GM23338 (cell line): ENCODE results near the gene SRCIN1.

Experiments
- CREB1 ChIP-seq: fragments of 250-450 bp; sonication (Bioruptor Pico); IDR thresholded peaks from 2 replicates; pipeline ENCODE4 v1.5.0; 2020; ENCODE audit warnings: low read depth, mild to moderate bottlenecking, moderate library complexity
- ETS1 ChIP-seq: IDR thresholded peaks from 2 replicates; pipeline ENCODE4 v1.6.1; 2016; ENCODE audit warnings: antibody characterized with exemption
- EZH2 ChIP-seq: fragments of 200-600 bp; sonication (generic); IDR thresholded peaks from one replicate; pipeline ENCODE4 v1.8.0; 2017; ENCODE audit warnings: antibody characterized with exemption, mild to moderate bottlenecking, low read depth; ENCODE audit not compliant: unreplicated experiment
- EZH2phosphoT487 ChIP-seq: fragments of 200-600 bp; sonication (generic); IDR thresholded peaks from one replicate; pipeline ENCODE4 v1.8.1; 2018; ENCODE audit warnings: antibody characterized with exemption; ENCODE audit not compliant: unreplicated experiment
- JUNB ChIP-seq: IDR thresholded peaks from one replicate; pipeline ENCODE4 v1.6.1; 2016; ENCODE audit warnings: antibody characterized with exemption; ENCODE audit not compliant: unreplicated experiment
- POLR2AphosphoS5 ChIP-seq: IDR thresholded peaks from 2 replicates; pipeline ENCODE4 v1.6.1; 2016; ENCODE audit warnings: antibody characterized with exemption, low read depth
- REST ChIP-seq: IDR thresholded peaks from one replicate; pipeline ENCODE4 v1.6.1; 2018; ENCODE audit warnings: antibody characterized with exemption; ENCODE audit not compliant: unreplicated experiment
- STAT1 ChIP-seq: IDR thresholded peaks from one replicate; pipeline ENCODE4 v1.6.1; 2016; ENCODE audit warnings: antibody characterized with exemption; ENCODE audit not compliant: unreplicated experiment
- ZNF114 ChIP-seq: fragments of 250-450 bp; sonication (Bioruptor Pico); IDR thresholded peaks from 2 replicates; pipeline ENCODE4 v1.5.0; 2020; ENCODE audit warnings: mild to moderate bottlenecking, moderate library complexity
- ZNF331 ChIP-seq: fragments of 250-450 bp; sonication (Bioruptor Pico); IDR thresholded peaks from 2 replicates; pipeline ENCODE4 v1.5.0; 2020; ENCODE audit warnings: low read depth, mild to moderate bottlenecking, moderate library complexity
- TF ChIP-seq, protein P1 (sequence below), 2 experiments: fragments of 200-600 bp in 1 of 2; sonication (generic) in 1 of 2; conservative IDR thresholded peaks; 2 replicates each; pipeline versions ENCODE4 v1.5.1 to v1.6.1; 2016 to 2017; ENCODE audit warnings: antibody characterized with exemption in 2 of 2, low read depth in 2 of 2, mild to moderate bottlenecking in 2 of 2, moderate library complexity in 1 of 2
- TF ChIP-seq, protein P2 (sequence below): fragments of 250-450 bp; sonication (Bioruptor Pico); IDR thresholded peaks from 2 replicates; pipeline ENCODE4 v1.5.0; 2020; ENCODE audit warnings: mild to moderate bottlenecking, moderate library complexity

- TF ChIP-seq, protein P1, sequence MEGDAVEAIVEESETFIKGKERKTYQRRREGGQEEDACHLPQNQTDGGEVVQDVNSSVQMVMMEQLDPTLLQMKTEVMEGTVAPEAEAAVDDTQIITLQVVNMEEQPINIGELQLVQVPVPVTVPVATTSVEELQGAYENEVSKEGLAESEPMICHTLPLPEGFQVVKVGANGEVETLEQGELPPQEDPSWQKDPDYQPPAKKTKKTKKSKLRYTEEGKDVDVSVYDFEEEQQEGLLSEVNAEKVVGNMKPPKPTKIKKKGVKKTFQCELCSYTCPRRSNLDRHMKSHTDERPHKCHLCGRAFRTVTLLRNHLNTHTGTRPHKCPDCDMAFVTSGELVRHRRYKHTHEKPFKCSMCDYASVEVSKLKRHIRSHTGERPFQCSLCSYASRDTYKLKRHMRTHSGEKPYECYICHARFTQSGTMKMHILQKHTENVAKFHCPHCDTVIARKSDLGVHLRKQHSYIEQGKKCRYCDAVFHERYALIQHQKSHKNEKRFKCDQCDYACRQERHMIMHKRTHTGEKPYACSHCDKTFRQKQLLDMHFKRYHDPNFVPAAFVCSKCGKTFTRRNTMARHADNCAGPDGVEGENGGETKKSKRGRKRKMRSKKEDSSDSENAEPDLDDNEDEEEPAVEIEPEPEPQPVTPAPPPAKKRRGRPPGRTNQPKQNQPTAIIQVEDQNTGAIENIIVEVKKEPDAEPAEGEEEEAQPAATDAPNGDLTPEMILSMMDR (conservative IDR thresholded peaks at IDR 0.05; ENCODE audit: low read depth in 2 of 2) = no peak
- TF ChIP-seq POLR2AphosphoS5 (no peak), EZH2 (no peak), EZH2phosphoT487 (no peak), STAT1 (no peak), CREB1 (CRISPR knock-in tag) (0 out of 2 replicates have a peak, but pooled peaks have one; percentile 16), REST (no peak), ETS1 (no peak), JUNB (no peak), ZNF331 (CRISPR knock-in tag) (no peak), ZNF114 (no peak)
- TF ChIP-seq, protein P2, sequence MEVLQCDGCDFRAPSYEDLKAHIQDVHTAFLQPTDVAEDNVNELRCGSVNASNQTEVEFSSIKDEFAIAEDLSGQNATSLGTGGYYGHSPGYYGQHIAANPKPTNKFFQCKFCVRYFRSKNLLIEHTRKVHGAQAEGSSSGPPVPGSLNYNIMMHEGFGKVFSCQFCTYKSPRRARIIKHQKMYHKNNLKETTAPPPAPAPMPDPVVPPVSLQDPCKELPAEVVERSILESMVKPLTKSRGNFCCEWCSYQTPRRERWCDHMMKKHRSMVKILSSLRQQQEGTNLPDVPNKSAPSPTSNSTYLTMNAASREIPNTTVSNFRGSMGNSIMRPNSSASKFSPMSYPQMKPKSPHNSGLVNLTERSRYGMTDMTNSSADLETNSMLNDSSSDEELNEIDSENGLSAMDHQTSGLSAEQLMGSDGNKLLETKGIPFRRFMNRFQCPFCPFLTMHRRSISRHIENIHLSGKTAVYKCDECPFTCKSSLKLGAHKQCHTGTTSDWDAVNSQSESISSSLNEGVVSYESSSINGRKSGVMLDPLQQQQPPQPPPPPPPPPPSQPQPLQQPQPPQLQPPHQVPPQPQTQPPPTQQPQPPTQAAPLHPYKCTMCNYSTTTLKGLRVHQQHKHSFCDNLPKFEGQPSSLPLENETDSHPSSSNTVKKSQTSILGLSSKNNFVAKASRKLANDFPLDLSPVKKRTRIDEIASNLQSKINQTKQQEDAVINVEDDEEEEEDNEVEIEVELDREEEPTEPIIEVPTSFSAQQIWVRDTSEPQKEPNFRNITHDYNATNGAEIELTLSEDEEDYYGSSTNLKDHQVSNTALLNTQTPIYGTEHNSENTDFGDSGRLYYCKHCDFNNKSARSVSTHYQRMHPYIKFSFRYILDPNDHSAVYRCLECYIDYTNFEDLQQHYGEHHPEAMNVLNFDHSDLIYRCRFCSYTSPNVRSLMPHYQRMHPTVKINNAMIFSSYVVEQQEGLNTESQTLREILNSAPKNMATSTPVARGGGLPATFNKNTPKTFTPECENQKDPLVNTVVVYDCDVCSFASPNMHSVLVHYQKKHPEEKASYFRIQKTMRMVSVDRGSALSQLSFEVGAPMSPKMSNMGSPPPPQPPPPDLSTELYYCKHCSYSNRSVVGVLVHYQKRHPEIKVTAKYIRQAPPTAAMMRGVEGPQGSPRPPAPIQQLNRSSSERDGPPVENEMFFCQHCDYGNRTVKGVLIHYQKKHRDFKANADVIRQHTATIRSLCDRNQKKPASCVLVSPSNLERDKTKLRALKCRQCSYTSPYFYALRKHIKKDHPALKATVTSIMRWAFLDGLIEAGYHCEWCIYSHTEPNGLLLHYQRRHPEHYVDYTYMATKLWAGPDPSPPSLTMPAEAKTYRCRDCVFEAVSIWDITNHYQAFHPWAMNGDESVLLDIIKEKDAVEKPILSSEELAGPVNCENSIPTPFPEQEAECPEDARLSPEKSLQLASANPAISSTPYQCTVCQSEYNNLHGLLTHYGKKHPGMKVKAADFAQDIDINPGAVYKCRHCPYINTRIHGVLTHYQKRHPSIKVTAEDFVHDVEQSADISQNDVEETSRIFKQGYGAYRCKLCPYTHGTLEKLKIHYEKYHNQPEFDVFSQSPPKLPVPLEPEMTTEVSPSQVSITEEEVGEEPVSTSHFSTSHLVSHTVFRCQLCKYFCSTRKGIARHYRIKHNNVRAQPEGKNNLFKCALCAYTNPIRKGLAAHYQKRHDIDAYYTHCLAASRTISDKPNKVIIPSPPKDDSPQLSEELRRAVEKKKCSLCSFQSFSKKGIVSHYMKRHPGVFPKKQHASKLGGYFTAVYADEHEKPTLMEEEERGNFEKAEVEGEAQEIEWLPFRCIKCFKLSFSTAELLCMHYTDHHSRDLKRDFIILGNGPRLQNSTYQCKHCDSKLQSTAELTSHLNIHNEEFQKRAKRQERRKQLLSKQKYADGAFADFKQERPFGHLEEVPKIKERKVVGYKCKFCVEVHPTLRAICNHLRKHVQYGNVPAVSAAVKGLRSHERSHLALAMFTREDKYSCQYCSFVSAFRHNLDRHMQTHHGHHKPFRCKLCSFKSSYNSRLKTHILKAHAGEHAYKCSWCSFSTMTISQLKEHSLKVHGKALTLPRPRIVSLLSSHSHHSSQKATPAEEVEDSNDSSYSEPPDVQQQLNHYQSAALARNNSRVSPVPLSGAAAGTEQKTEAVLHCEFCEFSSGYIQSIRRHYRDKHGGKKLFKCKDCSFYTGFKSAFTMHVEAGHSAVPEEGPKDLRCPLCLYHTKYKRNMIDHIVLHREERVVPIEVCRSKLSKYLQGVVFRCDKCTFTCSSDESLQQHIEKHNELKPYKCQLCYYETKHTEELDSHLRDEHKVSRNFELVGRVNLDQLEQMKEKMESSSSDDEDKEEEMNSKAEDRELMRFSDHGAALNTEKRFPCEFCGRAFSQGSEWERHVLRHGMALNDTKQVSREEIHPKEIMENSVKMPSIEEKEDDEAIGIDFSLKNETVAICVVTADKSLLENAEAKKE (CRISPR knock-in tag) = no peak
These were observed 32.9 kb downstream of the SRCIN1 start for GRCh38 chr17:38572669-38573365.
